GM18511 (cell line): ENCODE data around the gene ALX3.

Source experiments
- ATAC-seq: cut with Tn5 transposase; IDR thresholded peaks from one replicate; pipeline ENCODE4 v1.9.1; 2021; ENCODE audit warnings: mild to moderate bottlenecking, moderate library complexity; ENCODE audit not compliant: unreplicated experiment

The ALX3 gene

DNA sequence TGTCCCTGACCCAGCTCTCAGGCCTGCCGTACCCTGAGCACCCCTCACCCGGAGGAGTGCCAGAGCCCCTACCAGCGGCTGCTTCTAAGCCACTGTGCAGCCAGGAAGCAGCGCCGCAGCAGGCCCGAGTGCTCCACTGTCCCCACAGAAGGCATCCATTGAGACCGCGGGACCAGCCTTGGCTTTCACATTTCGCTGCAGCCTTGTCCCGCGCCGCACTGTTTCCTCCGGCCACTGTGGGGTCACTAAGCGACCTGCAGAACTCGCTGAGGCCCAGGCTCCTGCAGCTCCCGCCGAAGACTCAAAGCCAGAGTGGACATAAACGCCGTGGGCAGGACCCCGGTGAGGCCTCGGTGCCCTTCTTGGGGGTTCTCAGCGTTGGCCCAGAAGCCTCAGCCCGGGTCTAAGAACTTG, 3.0 kb downstream of the ALX3 start:
- ATAC-seq = no peak

DNA sequence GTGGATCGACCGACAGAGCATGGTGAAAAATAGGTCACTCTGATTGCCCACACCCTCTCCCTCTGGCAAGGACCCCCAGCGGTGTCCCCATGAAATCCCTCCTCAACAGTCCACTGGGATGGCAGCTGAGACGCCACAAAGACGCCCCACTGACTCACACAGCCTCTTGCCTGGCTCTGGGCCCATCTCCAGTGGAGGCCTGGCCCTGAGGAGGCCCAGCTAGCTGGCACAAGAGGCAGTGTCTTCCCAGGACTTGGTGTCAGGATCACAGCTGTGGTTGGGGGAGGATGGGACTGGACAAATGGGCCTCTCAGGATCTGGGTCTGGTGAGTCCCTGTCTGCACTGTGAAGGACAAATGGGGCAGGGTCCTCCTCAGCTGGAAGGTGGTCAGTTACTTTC, 4.6 kb downstream of the ALX3 start:
- no peak for ATAC-seq

DNA sequence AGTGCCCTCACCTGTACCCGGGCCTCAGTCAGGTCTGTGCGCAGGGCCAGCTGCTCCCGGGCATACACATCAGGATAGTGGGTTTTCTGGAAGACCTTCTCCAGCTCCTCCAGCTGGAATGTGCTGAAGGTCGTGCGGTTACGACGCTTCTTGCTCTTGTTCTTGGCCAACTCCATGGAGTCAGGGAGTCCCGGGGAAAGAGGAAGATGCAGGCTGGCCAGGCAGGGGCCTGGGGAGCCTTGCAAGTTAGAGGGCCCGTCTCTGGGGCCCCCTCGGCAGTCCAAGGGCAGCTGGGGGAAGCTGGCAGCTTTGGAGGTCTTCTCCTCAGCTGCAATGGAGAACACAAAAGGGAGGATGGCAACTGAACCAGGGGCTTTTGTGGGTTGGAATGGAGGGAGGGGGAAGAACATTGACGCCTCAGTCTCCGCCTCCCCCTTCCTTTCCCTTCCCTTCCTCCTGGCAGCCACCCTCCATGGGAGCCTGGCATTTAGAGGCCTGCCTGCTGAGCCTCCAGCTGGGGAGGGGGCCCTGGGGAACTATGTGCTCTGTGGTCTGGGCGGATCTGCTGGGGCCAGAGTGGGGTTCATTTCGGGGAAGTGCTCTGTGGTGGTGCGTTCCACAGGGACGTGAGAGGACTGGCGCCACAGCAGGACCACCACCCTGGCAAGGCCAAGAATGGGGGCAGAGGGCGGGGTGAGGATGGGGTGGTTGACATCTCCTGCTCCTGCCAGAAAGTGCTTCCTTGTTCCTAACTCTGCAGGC, 5.7 kb downstream of the ALX3 start:
- no peak for ATAC-seq

DNA sequence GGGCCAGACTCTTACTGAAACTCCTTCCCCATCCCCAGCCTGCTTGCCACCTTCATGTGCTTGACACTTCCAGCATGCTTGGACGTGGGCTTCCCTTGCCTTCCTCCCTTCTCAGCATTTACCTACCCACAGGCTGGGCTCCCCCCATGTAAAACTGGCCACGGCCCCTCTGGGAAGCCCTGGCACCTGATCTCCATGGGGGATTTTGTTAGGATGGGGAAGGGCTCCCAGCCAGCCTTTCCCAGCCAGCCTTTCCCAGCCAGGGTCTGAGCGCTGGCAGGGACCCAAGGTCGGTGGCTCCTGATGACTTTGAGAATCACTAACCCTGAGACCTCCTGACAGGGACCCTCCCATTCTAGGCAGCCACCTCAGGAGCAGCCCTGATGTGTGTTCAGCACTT, 6.7 kb downstream of the ALX3 start:
- no peak for ATAC-seq

DNA sequence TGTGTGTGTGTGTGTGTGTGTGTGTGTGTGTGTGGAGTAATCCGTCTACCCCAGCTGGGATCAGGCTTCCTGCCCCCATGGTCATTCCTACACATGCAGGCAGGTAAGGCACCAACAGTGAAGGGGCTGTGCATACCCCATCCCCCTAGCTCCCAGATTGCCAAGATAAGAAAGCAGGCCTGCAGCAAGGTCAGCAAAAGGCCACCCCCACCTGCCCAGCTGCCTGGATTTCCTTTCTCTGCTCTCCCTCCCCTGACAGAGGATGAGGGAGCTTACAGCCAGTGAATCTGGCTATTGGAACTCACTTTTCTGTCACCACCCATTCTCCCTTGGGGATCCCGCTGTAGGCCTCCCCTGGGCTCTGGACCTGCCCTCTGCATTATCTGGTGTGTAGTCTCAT, 7.9 kb downstream of the ALX3 start:
- no peak for ATAC-seq

DNA sequence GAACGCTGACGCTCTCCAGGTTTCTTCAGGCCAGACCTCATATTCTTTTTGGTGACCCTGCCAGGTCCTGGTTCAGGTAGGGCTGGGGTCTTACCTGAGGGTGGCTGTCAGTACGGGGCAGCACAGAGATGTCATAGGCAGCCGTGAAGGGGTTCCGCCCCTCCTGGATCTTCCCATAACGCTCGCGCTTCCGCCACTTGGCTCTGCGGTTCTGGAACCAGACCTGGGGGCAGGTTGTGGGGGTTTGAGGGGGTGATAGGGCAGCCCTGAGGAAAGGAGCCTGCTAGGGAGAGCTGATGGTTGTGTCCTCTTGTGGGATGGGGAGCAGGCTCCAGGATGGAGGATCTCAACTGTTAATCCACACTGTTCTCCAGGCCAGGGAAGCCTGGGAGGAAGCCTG, 9.1 kb downstream of the ALX3 start:
- ATAC-seq = no peak

DNA sequence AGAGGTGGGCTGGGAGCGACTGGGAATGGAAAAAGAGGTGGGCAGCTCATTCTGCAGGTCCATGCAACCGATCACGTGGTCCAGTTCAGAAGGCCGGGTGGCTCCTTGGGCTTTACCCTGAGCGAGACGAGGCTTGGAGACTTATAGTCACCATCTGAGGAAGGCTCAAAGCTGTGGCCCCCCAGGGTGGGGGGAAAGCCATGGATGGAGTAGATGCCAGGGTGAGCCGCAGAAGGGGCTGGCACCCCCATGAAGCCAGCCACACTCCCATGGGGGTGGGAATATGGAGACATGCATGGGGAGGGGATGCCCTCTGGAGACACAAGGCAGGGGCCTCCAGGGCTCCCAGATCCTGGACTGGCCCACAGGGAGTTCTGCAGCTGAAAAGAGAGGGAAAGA, 9.8 kb downstream of the ALX3 start:
- ATAC-seq = no peak

DNA sequence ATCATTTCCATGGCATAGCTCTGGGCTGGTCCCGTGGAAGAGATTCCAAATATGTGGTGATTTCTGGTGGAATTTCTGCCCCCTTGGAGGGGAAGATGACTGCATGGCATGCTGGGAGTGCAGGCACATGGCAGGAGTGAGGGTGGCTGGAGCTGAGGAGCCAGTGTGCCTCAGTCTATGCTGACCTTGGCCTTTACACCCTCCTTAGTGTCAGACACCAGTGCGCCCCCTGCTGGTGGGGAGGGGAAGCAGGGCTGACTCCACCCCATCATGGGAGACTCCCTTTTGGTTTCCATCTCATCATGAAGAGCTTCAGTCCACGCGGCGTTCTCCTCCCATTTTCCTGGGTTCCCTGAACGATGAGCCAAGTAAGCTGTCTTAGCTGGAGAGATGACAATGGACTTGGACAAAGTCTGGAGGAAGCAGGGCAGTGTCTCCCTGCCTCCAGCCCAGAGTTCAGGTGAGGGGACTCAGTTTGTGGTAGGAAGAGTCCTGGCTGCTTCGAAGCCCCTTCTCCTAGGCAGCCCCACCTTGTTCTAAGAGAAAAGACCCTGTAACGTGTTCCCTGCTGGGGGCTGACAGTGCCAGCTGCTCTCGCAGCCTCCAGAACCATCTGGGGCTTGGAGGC, 10.3 kb downstream of the ALX3 start:
- ATAC-seq = peak; percentile 70

DNA sequence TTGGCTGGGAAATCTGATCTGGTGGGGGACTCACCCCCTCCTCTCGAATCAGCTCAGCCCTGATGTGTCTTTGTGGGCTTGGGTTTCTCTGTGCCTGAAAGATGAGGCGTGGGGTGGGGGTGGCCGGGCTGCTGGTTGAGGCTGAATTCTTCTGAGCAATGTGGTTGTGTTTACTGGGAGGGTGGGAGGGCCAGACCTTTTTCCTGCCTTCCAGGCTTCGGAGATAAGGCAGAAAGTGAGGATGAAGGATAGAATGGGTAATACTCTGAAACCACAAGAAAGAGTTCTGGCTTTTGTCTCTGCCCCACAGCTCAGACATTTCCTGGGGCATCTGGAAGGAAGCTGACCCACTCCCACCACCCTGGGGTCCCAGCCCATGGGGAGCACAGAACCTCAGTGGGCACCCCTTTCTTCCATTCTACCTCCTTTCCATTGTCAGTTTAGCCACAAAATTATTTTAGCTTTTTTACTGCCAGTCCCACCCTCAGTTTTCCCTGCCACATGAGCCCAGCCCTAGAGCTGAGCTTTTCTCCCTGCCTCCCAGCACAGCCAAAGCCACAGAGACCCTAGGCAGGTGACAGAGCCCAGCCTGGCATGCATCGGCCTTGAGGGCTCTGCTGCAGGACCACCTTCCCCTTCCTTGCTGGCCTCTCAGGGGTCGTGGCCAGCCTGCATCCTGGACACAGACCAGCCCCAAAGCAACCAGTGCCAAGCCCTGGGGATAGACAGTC, 11.2 kb downstream of the ALX3 start:
- ATAC-seq = no peak

DNA sequence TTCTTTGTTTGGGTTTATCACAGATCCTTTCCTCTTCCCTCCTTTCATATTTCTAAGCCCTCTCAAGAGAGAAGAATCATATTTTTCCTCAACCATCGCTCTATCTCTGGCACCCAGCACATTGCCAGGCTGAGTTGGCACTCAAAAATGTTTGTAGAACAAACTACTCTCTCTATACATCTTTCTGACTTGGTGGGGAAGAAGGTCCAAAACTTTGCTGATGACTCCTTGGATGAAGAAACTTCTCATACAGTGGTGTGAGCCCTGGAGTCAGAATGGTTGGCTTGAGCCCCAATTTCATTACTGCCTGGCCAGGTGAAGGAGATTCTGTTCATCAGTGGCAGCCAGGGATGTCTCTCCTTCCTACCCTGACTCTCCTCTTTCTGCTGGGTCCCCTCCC, 11.9 kb downstream of the ALX3 start:
- ATAC-seq = no peak

DNA sequence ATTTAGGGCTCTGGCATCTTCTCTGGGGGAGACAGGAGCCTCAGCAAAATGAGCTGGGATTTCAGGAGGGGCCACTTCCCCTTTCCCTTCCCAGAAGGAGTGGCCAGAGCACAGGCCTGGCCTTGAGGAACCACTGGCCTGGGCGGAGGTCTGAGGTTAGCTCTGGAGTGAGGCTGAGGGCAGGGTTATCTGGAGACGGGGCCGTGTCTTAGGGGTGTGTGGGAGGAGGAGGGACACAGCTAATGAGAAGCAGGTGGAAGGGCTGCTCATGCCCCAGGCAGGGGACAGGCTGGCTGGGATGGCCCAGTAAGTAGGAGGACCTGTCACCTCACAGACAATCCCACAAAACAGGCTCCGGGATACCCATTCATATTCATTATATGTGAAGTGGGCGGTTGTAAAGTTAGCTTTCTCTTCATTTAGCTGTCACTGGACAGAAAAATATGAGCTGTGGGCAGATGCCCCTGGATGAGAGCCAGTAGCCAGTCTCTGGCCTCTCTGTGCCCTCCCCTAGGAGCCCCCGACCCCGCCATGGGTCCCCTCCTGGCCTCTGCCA, 12.4 kb downstream of the ALX3 start:
- no peak for ATAC-seq

DNA sequence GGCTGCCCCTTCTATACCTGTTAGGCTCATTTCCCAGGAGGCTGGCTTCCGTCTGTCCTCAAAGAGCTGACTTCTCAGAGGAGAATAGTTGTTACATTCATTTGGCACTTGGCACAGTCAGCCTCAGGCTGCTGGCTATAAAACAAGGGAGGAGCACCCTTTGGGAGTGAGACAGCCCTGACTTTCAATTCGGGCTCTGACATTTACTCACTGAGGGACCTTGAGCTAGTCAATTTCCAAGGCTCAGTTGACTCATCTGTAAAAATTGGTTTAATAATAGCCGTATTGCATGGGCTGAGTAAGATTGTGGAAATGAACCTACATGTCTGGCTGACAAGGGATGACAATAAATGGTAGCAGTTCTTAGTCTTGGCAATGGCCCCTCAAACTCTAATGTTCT, 13.7 kb downstream of the ALX3 start:
- ATAC-seq = no peak

DNA sequence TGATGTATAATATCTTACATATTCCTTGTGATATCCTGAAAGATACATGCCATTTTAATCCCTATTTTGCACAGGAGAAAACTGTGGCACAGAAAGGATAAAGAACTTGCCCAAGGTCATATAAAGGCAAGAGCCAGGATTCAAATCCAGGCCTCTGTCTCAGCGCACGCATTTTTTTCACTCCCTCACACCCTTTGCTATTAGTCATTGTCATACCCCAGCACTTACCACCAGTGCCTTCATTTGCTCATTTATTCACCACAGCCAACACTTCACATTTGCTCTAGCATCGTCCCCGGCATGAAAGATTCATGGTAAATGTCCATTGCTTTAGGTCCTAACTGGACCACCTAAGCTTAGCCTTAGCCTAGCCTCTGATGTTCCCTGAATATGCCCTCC, 14.2 kb downstream of the ALX3 start:
- ATAC-seq = no peak

DNA sequence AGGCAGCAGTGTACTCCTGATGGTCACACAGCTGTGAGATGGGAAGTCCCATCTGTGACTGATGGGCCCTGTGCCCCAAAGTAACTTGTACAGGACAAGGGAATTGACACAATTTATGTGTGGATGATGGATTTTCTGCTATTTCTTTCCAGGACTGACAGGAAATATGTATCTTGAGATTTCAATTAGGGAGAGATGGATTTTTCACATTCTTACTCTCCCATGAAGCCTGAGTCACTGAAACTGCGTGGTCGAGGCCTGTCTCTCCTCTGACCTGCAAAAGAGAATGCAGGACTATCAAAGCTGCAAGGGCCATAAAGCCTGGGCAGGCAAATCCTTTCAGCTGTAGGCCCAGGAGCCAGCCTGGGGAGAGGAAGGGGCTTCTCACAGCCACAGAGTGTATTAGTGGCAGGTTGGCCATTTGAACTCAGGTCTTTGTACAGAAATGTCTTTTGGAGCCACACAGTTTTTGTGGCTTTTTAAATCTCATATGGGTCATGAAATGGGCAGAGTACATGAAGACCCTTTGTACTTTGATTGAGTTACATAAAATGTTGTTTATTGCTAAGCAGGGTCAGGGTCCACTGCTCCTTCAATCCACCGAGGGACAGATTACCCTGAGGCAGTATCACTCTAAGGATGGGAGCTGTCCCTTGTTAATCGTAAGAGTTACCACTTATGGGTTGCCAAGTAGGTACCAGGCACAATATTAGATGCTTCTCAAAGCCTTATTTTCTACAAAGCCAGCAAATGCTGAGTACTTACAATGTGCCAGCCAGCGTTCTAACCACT, 14.8 kb downstream of the ALX3 start:
- no peak for ATAC-seq

DNA sequence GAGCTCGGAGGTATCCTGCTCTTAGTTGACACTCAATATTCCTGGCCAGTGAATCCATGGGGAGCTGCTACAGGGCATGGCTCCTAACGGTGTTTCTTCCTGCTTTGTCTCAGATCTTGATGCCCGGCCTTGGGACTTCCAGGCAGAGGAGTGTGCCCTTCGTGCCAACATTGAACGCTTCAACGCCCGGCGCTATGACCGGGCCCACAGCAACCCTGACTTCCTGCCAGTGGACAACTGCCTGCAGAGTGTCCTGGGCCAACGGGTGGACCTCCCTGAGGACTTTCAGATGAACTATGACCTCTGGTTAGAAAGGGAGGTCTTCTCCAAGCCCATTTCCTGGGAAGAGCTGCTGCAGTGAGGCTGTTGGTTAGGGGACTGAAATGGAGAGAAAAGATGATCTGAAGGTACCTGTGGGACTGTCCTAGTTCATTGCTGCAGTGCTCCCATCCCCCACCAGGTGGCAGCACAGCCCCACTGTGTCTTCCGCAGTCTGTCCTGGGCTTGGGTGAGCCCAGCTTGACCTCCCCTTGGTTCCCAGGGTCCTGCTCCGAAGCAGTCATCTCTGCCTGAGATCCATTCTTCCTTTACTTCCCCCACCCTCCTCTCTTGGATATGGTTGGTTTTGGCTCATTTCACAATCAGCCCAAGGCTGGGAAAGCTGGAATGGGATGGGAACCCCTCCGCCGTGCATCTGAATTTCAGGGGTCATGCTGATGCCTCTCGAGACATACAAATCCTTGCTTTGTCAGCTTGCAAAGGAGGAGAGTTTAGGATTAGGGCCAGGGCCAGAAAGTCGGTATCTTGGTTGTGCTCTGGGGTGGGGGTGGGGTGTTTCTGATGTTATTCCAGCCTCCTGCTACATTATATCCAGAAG, 16.7 kb downstream of the ALX3 start:
- no peak for ATAC-seq

DNA sequence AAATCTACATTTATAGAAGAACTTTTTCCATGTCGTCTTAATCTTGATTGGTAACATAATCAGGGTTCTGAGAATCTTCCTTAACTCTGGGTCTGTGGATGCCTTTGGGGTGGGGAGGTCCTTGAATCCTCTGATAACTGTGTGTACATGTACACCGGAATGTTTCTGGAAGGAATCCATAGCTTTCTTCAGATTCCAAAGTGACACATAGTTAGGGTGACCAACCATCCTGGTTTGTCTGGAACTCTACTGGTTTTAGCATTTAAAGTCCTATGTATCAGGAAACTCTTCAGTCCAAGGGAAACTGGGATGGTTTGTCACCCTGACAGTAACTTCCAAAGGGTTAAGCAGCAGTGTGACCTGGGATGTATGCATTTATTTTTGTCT, 19.2 kb downstream of the ALX3 start:
- no peak for ATAC-seq

DNA sequence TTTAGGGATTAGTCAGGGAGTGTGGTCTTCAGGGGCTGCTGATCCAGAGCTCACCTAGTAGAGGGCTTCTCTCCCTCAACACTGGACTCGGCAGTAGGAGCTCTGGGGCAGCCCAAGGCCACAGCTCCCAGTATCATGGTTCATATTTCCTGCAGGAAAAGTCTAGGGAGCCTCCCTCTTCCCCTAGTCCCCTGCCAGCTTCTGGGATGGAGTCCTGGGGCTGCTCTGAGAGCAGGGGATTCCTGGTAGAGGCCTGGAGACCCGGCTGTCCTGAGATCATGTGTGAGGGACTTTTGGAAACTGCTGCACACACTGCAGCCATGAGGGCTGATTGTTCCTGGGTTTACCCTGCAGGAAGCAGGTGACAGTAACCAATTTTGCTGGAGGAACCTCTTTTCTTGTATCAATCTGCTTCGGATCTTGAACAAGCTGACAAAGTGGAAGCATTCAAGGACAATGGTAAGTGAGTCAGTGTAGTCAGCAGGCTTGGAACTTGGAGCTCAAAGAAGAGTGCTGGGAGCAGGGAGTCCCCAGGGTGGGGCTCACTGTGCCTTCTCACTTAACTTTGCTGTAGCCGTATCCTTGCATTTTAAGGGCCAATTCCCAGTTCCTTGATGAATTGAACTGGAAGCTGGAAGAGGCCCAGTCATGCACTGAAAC, 19.7 kb downstream of the ALX3 start:
- ATAC-seq = no peak

DNA sequence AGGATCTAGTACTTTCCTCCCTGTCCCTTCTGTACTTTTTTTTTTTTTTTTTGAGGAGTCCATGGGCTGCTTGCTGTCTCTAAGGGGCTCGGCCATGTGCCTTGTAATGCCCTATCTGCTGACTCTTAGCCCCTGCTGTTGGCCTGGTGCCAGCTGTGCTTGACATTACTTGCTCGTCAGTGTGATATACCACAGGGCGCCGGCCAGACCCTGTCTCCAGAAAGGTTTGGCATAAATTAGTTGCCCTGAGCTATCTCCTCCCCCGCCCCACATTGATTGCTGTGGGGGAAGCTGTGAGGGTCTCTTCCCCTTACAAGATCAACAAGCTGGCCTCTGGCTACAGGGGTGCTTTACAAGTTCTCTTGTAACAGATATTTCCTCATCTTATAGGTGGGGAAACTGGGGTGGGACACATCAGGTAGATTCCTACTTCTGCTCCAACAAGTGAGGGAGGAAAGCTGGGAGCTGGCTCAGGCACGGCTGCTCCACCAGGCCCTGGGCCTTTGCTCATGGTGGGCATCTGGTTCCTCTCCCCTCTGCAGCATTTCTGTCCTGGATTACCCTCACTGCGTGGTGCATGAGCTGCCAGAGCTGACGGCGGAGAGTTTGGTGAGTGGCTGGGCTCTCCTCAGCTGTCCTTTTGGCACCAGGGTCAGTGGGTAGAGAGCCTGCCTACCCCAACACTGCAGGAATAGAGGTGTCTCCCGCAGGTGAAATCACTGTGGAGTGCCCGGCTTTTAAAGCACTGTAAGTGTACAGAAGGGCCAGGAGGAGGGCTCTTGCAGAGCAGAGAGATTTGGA, 20.5 kb downstream of the ALX3 start:
- no peak for ATAC-seq
